OCI-LY7 (cell line): Measurements from ENCODE around the gene PCBP3. TPM values are rescaled to one million over a fixed set of nuclear protein-coding genes. Genes with fewer than 3 reads are reported as not detected.
"Not testable (repeated sequence)": the region's sequence is repeated elsewhere in the genome, so short reads cannot be mapped to it uniquely, and the experiment has no call there.

Experiments used
- BruUV-seq: library from RNA; stranded (reverse); fragments of 400-500 nt; replicated peaks from 2 replicates; lab custom pipeline; 2021; lab: Mats Ljungman, UMichigan
- CTCF ChIA-PET: fragments of 300-600 bp; sonication (Branson Sonifier 250); formaldehyde crosslinking; loops from one replicate; lab custom pipeline; 2022; ENCODE audit warnings: antibody characterized with exemption; ENCODE audit not compliant: unreplicated experiment; lab: Charles Lee
- POLR2A ChIA-PET: fragments of 300-600 bp; sonication (Branson Sonifier 250); formaldehyde crosslinking; loops from one replicate; lab custom pipeline; 2022; ENCODE audit warnings: antibody characterized with exemption; lab: Charles Lee
- DNase-seq: peaks from one replicate; pipeline ENCODE4 v3.0.0-alpha.2; 2015; ENCODE audit warnings: low spot score
- H2AFZ ChIP-seq: fragments of 200-600 bp; sonication (generic), shearing (Covaris generic); 2 replicates; pipeline ENCODE4 v1.6.1; 2014; ENCODE audit warnings: mild to moderate bottlenecking, antibody characterized with exemption, low read length, moderate library complexity
- H3K27ac ChIP-seq: fragments of 200-600 bp; sonication (generic); 2 replicates; pipeline ENCODE4 v1.5.1; 2014; ENCODE audit warnings: mixed run types, low read depth, mild to moderate bottlenecking, moderate library complexity, low read length, inconsistent platforms; ENCODE audit not compliant: poor library complexity, severe bottlenecking
- H3K36me3 ChIP-seq: fragments of 200-600 bp; sonication (generic); 2 replicates; pipeline ENCODE4 v1.6.1; 2014; ENCODE audit warnings: mild to moderate bottlenecking, antibody characterized with exemption, low read length, moderate library complexity, mixed read lengths; ENCODE audit not compliant: insufficient read depth
- H3K4me1 ChIP-seq: fragments of 200-600 bp; sonication (generic); 2 replicates; pipeline ENCODE4 v1.5.1; 2014; ENCODE audit warnings: mild to moderate bottlenecking, low read length; ENCODE audit not compliant: insufficient read depth, poor library complexity, severe bottlenecking
- H3K4me2 ChIP-seq: fragments of 200-600 bp; sonication (generic); 2 replicates; pipeline ENCODE4 v1.6.1; 2014; ENCODE audit warnings: mild to moderate bottlenecking, low read length
- H3K4me3 ChIP-seq: fragments of 200-600 bp; sonication (generic); 2 replicates; pipeline ENCODE4 v1.5.1; 2014; ENCODE audit warnings: mild to moderate bottlenecking, low read depth, low read length; ENCODE audit not compliant: poor library complexity, severe bottlenecking
- H3K79me2 ChIP-seq: fragments of 200-600 bp; sonication (generic); 2 replicates; pipeline ENCODE4 v1.6.1; 2016; ENCODE audit warnings: low read depth, mild to moderate bottlenecking, low read length, moderate library complexity, mixed read lengths; ENCODE audit not compliant: insufficient read depth
- H3K9me2 ChIP-seq: fragments of 200-600 bp; sonication (generic); 2 replicates; pipeline ENCODE4 v1.6.1; 2016; ENCODE audit warnings: mild to moderate bottlenecking, low read length, mixed read lengths; ENCODE audit not compliant: insufficient read depth
- H3K9me3 ChIP-seq: fragments of 200-600 bp; sonication (generic); 2 replicates; pipeline ENCODE4 v1.6.1; 2014; ENCODE audit warnings: mild to moderate bottlenecking, mixed run types, low read length, mixed read lengths
- H4K20me1 ChIP-seq: fragments of 200-600 bp; sonication (generic); 2 replicates; pipeline ENCODE4 v1.6.1; 2014; ENCODE audit warnings: mild to moderate bottlenecking, antibody characterized with exemption, low read length, moderate library complexity, mixed read lengths; ENCODE audit not compliant: insufficient read depth
- EZH2phosphoT487 ChIP-seq: fragments of 200-600 bp; sonication (generic); IDR thresholded peaks from 2 replicates; pipeline ENCODE4 v1.6.1; 2018; ENCODE audit warnings: low read depth, borderline replicate concordance, mild to moderate bottlenecking, mixed run types, antibody characterized with exemption, low read length, moderate library complexity, mixed read lengths
- intact Hi-C: fragments of 100-400 bp; cut with micrococcal nuclease; formaldehyde crosslinking; loops from one replicate; pipeline ENCODE4 v1.10.0; 2022; ENCODE audit not compliant: unreplicated experiment
- total RNA-seq, 2 experiments: library from RNA; depleted of rRNA in 1 of 2; stranded (reverse); fragments of >200 nt in 1 of 2; shearing (Covaris generic) in 1 of 2; gene quantifications; 2 replicates each; pipeline ENCODE4 v1.2.3, GENCODE V29; 2014 to 2022
- TF ChIP-seq, protein P1 (sequence below): fragments of 200-600 bp; sonication (generic); conservative IDR thresholded peaks from 2 replicates; pipeline ENCODE4 v1.5.1; 2014; ENCODE audit warnings: mild to moderate bottlenecking, antibody characterized with exemption, low read length, moderate library complexity, mixed read lengths

PCBP3 gene
- total RNA-seq, 2 experiments from 2014 or later: 0.61 TPM; not detected in 1

DNA sequence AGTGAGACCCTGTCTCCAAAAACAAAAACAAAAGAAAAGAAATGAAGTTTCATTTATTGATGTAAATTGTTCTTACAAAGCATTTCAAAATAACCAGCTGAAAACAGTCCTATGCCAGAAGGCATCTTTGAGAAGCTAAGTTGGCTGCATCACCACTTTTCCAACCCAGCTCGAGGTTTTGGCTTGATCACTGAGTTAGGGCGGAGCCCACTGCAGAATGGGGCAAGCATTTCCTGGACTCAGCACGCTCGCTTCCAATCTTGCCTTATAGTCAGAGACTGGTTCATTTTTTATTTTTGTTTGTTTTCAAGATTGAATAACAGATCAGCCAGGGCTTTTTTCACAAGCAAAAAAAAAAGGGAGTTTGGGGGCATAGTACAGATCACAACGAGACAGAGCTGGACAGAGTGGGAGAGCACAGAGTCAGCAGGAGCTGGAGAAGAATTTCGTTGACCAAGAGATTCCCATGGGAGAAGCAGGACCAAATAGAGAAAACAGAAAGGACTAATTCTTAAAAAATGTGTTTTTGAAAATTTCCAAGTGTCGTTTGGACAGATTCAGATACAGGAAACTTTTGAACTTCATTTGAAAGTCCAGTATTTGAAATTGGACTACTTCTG, 314.6 kb downstream of the PCBP3 start:
- H3K27ac ChIP-seq: no peak overlapping the region
- CTCF ChIA-PET: no interaction called here
- H3K4me2 ChIP-seq: no peak overlapping the region
- no TSS peak for BruUV-seq
- no peak overlapping the region for H3K4me3 ChIP-seq
- no peak overlapping the region for H2AFZ ChIP-seq
- H3K9me2 ChIP-seq: no peaks in the 10 kb centered on the region
- intact Hi-C loops: no loop called here
- H3K36me3 ChIP-seq: no peaks in the 10 kb centered on the region
- no peaks in the 10 kb centered on the region for H3K4me1 ChIP-seq
- TF ChIP-seq EZH2phosphoT487: no peak
- TF ChIP-seq, protein P1, sequence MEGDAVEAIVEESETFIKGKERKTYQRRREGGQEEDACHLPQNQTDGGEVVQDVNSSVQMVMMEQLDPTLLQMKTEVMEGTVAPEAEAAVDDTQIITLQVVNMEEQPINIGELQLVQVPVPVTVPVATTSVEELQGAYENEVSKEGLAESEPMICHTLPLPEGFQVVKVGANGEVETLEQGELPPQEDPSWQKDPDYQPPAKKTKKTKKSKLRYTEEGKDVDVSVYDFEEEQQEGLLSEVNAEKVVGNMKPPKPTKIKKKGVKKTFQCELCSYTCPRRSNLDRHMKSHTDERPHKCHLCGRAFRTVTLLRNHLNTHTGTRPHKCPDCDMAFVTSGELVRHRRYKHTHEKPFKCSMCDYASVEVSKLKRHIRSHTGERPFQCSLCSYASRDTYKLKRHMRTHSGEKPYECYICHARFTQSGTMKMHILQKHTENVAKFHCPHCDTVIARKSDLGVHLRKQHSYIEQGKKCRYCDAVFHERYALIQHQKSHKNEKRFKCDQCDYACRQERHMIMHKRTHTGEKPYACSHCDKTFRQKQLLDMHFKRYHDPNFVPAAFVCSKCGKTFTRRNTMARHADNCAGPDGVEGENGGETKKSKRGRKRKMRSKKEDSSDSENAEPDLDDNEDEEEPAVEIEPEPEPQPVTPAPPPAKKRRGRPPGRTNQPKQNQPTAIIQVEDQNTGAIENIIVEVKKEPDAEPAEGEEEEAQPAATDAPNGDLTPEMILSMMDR: no peak
- no peaks in the 10 kb centered on the region for H4K20me1 ChIP-seq
- DNase-seq: no peak
- POLR2A ChIA-PET: no interaction called here
- H3K79me2 ChIP-seq: no peaks in the 10 kb centered on the region
- H3K9me3 ChIP-seq: no peaks in the 10 kb centered on the region

DNA sequence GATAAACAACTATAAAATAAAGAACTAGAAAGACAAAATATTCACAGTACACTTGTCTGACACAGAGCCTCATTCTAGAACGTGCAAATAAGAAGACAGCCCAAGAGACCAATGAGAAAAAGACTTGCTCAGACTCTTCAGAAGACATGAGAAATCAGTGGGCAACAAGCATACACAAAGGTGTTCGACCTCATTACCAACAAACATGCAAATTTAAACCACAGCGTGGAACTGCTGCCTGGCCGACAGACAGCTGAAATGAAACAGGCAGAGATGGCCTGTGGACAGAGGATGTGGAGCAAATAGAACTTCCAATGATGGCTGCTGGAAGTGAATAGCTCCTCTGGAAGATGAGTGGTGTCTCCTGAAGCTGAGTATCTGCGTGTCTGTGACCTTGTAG, 315.7 kb downstream of the PCBP3 start:
- no peak for TF ChIP-seq EZH2phosphoT487
- TF ChIP-seq, protein P1: no peak
- no peaks in the 10 kb centered on the region for H3K79me2 ChIP-seq
- no peak for DNase-seq
- CTCF ChIA-PET: no interaction called here
- POLR2A ChIA-PET: no interaction called here
- no peaks in the 10 kb centered on the region for H3K9me3 ChIP-seq
- H3K27ac ChIP-seq: no peak overlapping the region
- H4K20me1 ChIP-seq: no peaks in the 10 kb centered on the region
- no peaks in the 10 kb centered on the region for H3K4me1 ChIP-seq
- intact Hi-C loops: no loop called here
- H3K4me2 ChIP-seq: no peak overlapping the region
- no peaks in the 10 kb centered on the region for H3K36me3 ChIP-seq
- no peak overlapping the region for H3K4me3 ChIP-seq
- H3K9me2 ChIP-seq: no peaks in the 10 kb centered on the region
- H2AFZ ChIP-seq: no peak overlapping the region
- BruUV-seq: no TSS peak

DNA sequence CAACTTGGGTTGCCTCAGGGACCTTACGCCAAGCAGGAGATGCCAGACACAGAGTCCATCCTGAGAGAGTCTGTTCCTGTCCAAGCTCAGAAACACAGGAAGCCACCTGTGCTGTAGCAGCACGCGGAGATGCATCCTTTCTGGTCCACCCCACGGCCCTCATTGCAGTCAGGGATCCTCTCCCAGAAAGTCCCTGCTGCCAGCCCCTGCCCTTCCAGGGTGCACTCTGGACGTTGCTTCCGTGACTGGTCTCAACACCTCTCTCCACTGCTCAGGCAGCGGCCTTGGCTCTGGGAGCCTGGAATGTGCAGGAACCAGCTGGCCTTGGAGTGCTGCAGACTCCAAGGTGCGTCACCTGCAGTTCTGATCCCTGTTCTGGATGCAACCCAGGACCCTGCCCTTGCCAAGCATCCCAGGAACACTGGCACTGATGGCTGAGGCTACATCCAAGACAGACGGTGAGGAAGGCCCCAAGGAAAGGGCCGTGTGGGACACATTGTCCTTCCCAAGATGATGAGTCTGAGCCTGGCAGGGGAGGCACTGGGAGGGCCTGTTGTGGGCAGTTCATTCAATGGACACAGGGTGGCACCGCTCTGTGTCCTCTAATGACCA, 316.4 kb downstream of the PCBP3 start:
- Histone ChIP-seq H3K4me1 (no peaks in the 10 kb centered on the region), H3K4me3 (no peak overlapping the region), H3K4me2 (no peak overlapping the region), H3K79me2 (no peaks in the 10 kb centered on the region), H2AFZ (no peak overlapping the region), H3K27ac (no peak overlapping the region), H3K36me3 (no peaks in the 10 kb centered on the region), H3K9me2 (no peaks in the 10 kb centered on the region), H4K20me1 (no peaks in the 10 kb centered on the region), H3K9me3 (no peaks in the 10 kb centered on the region)
- intact Hi-C loops: no loop called here
- no TSS peak for BruUV-seq
- TF ChIP-seq EZH2phosphoT487: no peak
- TF ChIP-seq, protein P1: no peak
- DNase-seq: no peak
- ChIA-PET POLR2A (no interaction called here), CTCF (no interaction called here)

DNA sequence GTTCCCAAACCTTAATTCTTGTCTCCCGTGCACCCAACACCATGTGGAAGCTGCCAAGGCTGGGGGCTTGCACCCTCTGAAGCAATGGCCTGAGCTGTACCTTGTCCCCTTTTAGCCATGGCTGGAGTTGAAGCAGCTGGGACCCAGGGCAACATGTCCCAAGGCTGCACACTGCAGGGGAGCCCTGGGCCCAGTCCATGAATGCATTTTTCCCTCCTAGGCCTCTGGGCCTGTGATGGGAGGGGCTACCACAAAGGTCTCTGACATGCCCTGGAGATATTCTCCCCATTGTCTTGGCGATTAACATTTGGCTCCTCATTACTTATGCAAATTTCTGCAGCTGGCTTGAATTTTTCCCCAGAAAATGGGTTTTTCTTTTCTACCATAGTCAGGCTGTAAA, 317.9 kb downstream of the PCBP3 start:
- H3K9me3 ChIP-seq, DNase-seq, H3K27ac ChIP-seq, H3K36me3 ChIP-seq, BruUV-seq, POLR2A ChIA-PET, H3K4me3 ChIP-seq, intact Hi-C loops, H2AFZ ChIP-seq, H3K9me2 ChIP-seq, H4K20me1 ChIP-seq, H3K4me1 ChIP-seq, H3K4me2 ChIP-seq, H3K79me2 ChIP-seq, CTCF ChIA-PET: not testable (repeated sequence)
